Mesendoderm (in vitro differentiated cells): ENCODE measurements around the gene GPRC6A.

Experiments
- DNase-seq: peaks from one replicate; pipeline ENCODE4 v3.0.0; 2013
- H2AK5ac ChIP-seq: 2 replicates; pipeline ENCODE4 v1.6.1; 2013; ENCODE audit warnings: low read length, inconsistent platforms
- H2BK120ac ChIP-seq: 2 replicates; pipeline ENCODE4 v1.6.1; 2013; ENCODE audit warnings: low read depth, mild to moderate bottlenecking, low read length, moderate library complexity, mixed read lengths
- H2BK15ac ChIP-seq: replicated peaks from 2 replicates; pipeline ENCODE4 v1.6.1; 2013; ENCODE audit warnings: low read depth, mild to moderate bottlenecking, moderate library complexity
- H2BK5ac ChIP-seq: 2 replicates; pipeline ENCODE4 v1.6.1; 2013; ENCODE audit warnings: low read length, inconsistent platforms
- H3K18ac ChIP-seq: 2 replicates; pipeline ENCODE4 v1.6.1; 2013; ENCODE audit warnings: mild to moderate bottlenecking, low read length, mixed read lengths
- H3K23ac ChIP-seq: one replicate; pipeline ENCODE4 v1.6.1; 2013; ENCODE audit warnings: low read length
- H3K27ac ChIP-seq: 2 replicates; pipeline ENCODE4 v1.5.1; 2013; ENCODE audit warnings: low read depth, mild to moderate bottlenecking, inconsistent platforms, low read length, moderate library complexity
- H3K27me3 ChIP-seq: 2 replicates; pipeline ENCODE4 v1.6.1; 2013; ENCODE audit warnings: low read length, control low read depth, mild to moderate bottlenecking, inconsistent platforms; ENCODE audit not compliant: insufficient read depth, poor library complexity
- H3K36me3 ChIP-seq: 2 replicates; pipeline ENCODE4 v1.6.1; 2013; ENCODE audit warnings: low read length, inconsistent platforms; ENCODE audit not compliant: control insufficient read depth, insufficient read depth
- H3K4ac ChIP-seq: one replicate; pipeline ENCODE4 v1.6.1; 2013; ENCODE audit warnings: low read depth, mild to moderate bottlenecking, low read length, moderate library complexity
- H3K4me1 ChIP-seq: 2 replicates; pipeline ENCODE4 v1.6.1; 2013; ENCODE audit warnings: low read depth, low read length, inconsistent platforms; ENCODE audit not compliant: control insufficient read depth
- H3K4me2 ChIP-seq: 2 replicates; pipeline ENCODE4 v1.6.1; 2013; ENCODE audit warnings: low read length
- H3K4me3 ChIP-seq: 2 replicates; pipeline ENCODE4 v1.5.1; 2013; ENCODE audit warnings: mild to moderate bottlenecking, low read length
- H3K56ac ChIP-seq: one replicate; pipeline ENCODE4 v1.6.1; 2013; ENCODE audit warnings: low read length
- H3K79me1 ChIP-seq: 2 replicates; pipeline ENCODE4 v1.6.1; 2013; ENCODE audit warnings: low read length, inconsistent platforms
- H3K79me2 ChIP-seq: 2 replicates; pipeline ENCODE4 v1.6.1; 2013; ENCODE audit warnings: mild to moderate bottlenecking, low read length; ENCODE audit not compliant: control insufficient read depth, insufficient read depth
- H3K9ac ChIP-seq: 2 replicates; pipeline ENCODE4 v1.6.1; 2013; ENCODE audit warnings: low read length, inconsistent platforms
- H4K5ac ChIP-seq: one replicate; pipeline ENCODE4 v1.6.1; 2013; ENCODE audit warnings: low read length
- H4K8ac ChIP-seq: one replicate; pipeline ENCODE4 v1.6.1; 2013; ENCODE audit warnings: low read depth, mild to moderate bottlenecking, control low read depth, low read length, moderate library complexity
- WGBS: extraction: QIAGEN DNeasy Blood & Tissue Kit; methylation state at CpG from one replicate; pipeline ENCODE4 v1.1.7; 2013; ENCODE audit warnings: low lambda C conversion rate, missing lambda C conversion rate; ENCODE audit not compliant: insufficient coverage; ENCODE audit errors: extremely low coverage; 5-methylcytosine and 5-hydroxymethylcytosine counted together

GPRC6A gene

GRCh38 chr6:116866281-116866871, 37.5 kb upstream of the GPRC6A start:
- Histone ChIP-seq H2AK5ac (no peak overlapping the region), H3K18ac (no peak overlapping the region), H3K4me1 (no peaks in the 10 kb centered on the region), H2BK5ac (no peak overlapping the region), H3K9ac (no peak overlapping the region), H3K27ac (no peak overlapping the region), H3K23ac (no peak overlapping the region), H3K4me3 (no peak overlapping the region), H3K27me3 (no peaks in the 10 kb centered on the region), H4K5ac (no peak overlapping the region), H3K79me1 (no peaks in the 10 kb centered on the region), H4K8ac (no peak overlapping the region), H3K56ac (no peak overlapping the region), H3K36me3 (no peaks in the 10 kb centered on the region), H3K4ac (no peak overlapping the region), H2BK15ac (no peak overlapping the region), H3K4me2 (no peak overlapping the region), H3K79me2 (no peaks in the 10 kb centered on the region), H2BK120ac (no peak overlapping the region)
- peak; percentile 18 for DNase-seq
- no CpG with 5 or more reads among the region's 3 CpGs for WGBS

GRCh38 chr6:116859264-116859663, 30.4 kb upstream of the GPRC6A start:
- no peak for DNase-seq
- Histone ChIP-seq H2BK120ac (no peak overlapping the region), H3K79me1 (no peaks in the 10 kb centered on the region), H3K27ac (no peak overlapping the region), H4K8ac (no peak overlapping the region), H2AK5ac (no peak overlapping the region), H2BK5ac (no peak overlapping the region), H3K4ac (no peak overlapping the region), H3K4me1 (no peaks in the 10 kb centered on the region), H3K36me3 (no peaks in the 10 kb centered on the region), H3K23ac (no peak overlapping the region), H2BK15ac (no peak overlapping the region), H4K5ac (no peak overlapping the region), H3K4me3 (no peak overlapping the region), H3K27me3 (no peaks in the 10 kb centered on the region), H3K9ac (no peak overlapping the region), H3K79me2 (no peaks in the 10 kb centered on the region), H3K18ac (no peak overlapping the region), H3K56ac (no peak overlapping the region), H3K4me2 (no peak overlapping the region)

- no peak overlapping the region for H3K18ac ChIP-seq
- no peak overlapping the region for H2BK5ac ChIP-seq
These were observed 29.2 kb upstream of the GPRC6A start for GRCh38 chr6:116858060-116858459.

GRCh38 chr6:116847227-116847626, 18.3 kb upstream of the GPRC6A start:
- no peak overlapping the region for H2BK5ac ChIP-seq
- no peak overlapping the region for H3K27ac ChIP-seq
- H2AK5ac ChIP-seq: no peak overlapping the region
- no peak overlapping the region for H4K8ac ChIP-seq
- H3K9ac ChIP-seq: no peak overlapping the region
- no peaks in the 10 kb centered on the region for H3K27me3 ChIP-seq
- no peak overlapping the region for H3K56ac ChIP-seq
- no peak overlapping the region for H3K18ac ChIP-seq
- H3K79me2 ChIP-seq: no peaks in the 10 kb centered on the region
- H3K4me1 ChIP-seq: no peaks in the 10 kb centered on the region
- H3K4me2 ChIP-seq: no peak overlapping the region
- no peaks in the 10 kb centered on the region for H3K36me3 ChIP-seq
- no peak overlapping the region for H3K4ac ChIP-seq
- H2BK15ac ChIP-seq: no peak overlapping the region
- H4K5ac ChIP-seq: no peak overlapping the region
- H3K4me3 ChIP-seq: no peak overlapping the region
- no CpG with 5 or more reads among the region's 1 CpG for WGBS
- H2BK120ac ChIP-seq: no peak overlapping the region
- no peak overlapping the region for H3K23ac ChIP-seq
- H3K79me1 ChIP-seq: no peaks in the 10 kb centered on the region
- DNase-seq: peak; percentile 35

More at GRCh38 chr6:116858060-116858459, 29.2 kb upstream of the GPRC6A start:
- no peaks in the 10 kb centered on the region for H3K79me1 ChIP-seq
- no peaks in the 10 kb centered on the region for H3K4me1 ChIP-seq
- no peaks in the 10 kb centered on the region for H3K79me2 ChIP-seq
- no peak overlapping the region for H3K4me3 ChIP-seq
- no peak overlapping the region for H3K23ac ChIP-seq
- no peak overlapping the region for H3K4me2 ChIP-seq
- H2AK5ac ChIP-seq: no peak overlapping the region
- H3K9ac ChIP-seq: no peak overlapping the region
- no peak overlapping the region for H2BK15ac ChIP-seq
- no peak overlapping the region for H3K27ac ChIP-seq
- no peak overlapping the region for H3K4ac ChIP-seq
- no peaks in the 10 kb centered on the region for H3K27me3 ChIP-seq
- no peaks in the 10 kb centered on the region for H3K36me3 ChIP-seq
- H2BK120ac ChIP-seq: no peak overlapping the region
- no peak overlapping the region for H4K8ac ChIP-seq
- no peak overlapping the region for H3K56ac ChIP-seq
- DNase-seq: no peak
- no peak overlapping the region for H4K5ac ChIP-seq

- no CpG with 5 or more reads among the region's 1 CpG for WGBS
- Histone ChIP-seq H3K9ac (no peak overlapping the region), H2BK120ac (no peak overlapping the region)
These were observed 13.6 kb upstream of the GPRC6A start for GRCh38 chr6:116842459-116842858.

GRCh38 chr6:116840091-116840490, 11.2 kb upstream of the GPRC6A start:
- no peaks in the 10 kb centered on the region for H3K79me1 ChIP-seq

More at GRCh38 chr6:116842459-116842858, 13.6 kb upstream of the GPRC6A start:
- Histone ChIP-seq H2BK5ac (no peak overlapping the region), H3K4ac (no peak overlapping the region), H3K4me3 (no peak overlapping the region), H3K79me2 (no peaks in the 10 kb centered on the region), H2BK15ac (no peak overlapping the region), H2AK5ac (no peak overlapping the region), H3K56ac (no peak overlapping the region), H3K4me2 (no peak overlapping the region), H4K8ac (no peak overlapping the region), H3K4me1 (no peaks in the 10 kb centered on the region), H3K27me3 (no peaks in the 10 kb centered on the region), H4K5ac (no peak overlapping the region), H3K27ac (no peak overlapping the region), H3K18ac (no peak overlapping the region), H3K79me1 (no peaks in the 10 kb centered on the region), H3K36me3 (no peaks in the 10 kb centered on the region), H3K23ac (no peak overlapping the region)
- DNase-seq: no peak

More at GRCh38 chr6:116840091-116840490, 11.2 kb upstream of the GPRC6A start:
- Histone ChIP-seq H2BK5ac (no peak overlapping the region), H4K5ac (no peak overlapping the region), H2BK120ac (no peak overlapping the region), H3K23ac (no peak overlapping the region), H3K79me2 (no peaks in the 10 kb centered on the region), H3K18ac (no peak overlapping the region), H2AK5ac (no peak overlapping the region), H2BK15ac (no peak overlapping the region), H3K9ac (no peak overlapping the region), H3K56ac (no peak overlapping the region), H3K27me3 (no peaks in the 10 kb centered on the region), H3K4me3 (no peak overlapping the region), H3K4ac (no peak overlapping the region), H4K8ac (no peak overlapping the region), H3K4me1 (no peaks in the 10 kb centered on the region), H3K27ac (no peak overlapping the region), H3K36me3 (no peaks in the 10 kb centered on the region), H3K4me2 (no peak overlapping the region)
- no peak for DNase-seq
- WGBS: no CpG with 5 or more reads among the region's 2 CpGs
